GM21390 (cell line): ENCODE data around the gene ULBP1.
"Not testable (repeated sequence)": the region's sequence is repeated elsewhere in the genome, so short reads cannot be mapped to it uniquely, and the experiment has no call there.

Source experiments
- ATAC-seq: cut with Tn5 transposase; IDR thresholded peaks from one replicate; pipeline ENCODE4 v1.9.1; 2021; ENCODE audit not compliant: unreplicated experiment

ULBP1 gene

DNA sequence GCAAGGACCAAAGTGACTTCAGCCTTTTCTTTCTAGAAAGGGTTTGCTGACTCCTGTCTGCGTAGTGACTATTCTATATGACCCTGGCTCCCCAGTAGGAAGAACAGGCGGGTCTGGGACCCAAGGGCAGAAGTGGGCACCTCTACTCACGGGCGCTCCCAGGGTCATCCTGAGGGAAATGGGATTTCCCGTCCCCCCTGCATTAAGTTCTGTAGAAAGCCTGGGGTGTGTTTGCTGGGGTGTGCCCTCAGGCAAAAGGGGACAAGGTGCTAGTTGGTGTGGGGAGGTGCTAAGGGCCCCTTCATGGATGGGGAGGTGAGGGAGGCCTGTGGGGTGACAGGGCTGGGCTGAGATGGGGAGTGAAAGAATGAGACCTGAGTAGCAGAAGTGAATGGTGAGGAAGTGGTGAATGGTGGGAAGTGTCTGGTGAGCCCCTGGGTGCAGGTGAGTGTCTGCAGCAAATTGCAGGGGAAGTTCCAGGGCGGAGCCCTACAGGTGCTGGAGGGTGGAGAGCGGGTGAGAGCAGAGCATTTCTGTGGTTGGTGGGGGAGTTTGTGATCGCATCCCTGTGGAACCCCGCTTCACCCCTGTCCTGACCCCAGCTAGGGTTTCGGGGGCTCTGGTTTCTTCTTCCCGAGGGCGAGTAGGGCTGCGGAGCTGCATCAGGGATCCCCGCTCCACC, 40.5 kb downstream of the ULBP1 start:
- peak; percentile 26 for ATAC-seq

DNA sequence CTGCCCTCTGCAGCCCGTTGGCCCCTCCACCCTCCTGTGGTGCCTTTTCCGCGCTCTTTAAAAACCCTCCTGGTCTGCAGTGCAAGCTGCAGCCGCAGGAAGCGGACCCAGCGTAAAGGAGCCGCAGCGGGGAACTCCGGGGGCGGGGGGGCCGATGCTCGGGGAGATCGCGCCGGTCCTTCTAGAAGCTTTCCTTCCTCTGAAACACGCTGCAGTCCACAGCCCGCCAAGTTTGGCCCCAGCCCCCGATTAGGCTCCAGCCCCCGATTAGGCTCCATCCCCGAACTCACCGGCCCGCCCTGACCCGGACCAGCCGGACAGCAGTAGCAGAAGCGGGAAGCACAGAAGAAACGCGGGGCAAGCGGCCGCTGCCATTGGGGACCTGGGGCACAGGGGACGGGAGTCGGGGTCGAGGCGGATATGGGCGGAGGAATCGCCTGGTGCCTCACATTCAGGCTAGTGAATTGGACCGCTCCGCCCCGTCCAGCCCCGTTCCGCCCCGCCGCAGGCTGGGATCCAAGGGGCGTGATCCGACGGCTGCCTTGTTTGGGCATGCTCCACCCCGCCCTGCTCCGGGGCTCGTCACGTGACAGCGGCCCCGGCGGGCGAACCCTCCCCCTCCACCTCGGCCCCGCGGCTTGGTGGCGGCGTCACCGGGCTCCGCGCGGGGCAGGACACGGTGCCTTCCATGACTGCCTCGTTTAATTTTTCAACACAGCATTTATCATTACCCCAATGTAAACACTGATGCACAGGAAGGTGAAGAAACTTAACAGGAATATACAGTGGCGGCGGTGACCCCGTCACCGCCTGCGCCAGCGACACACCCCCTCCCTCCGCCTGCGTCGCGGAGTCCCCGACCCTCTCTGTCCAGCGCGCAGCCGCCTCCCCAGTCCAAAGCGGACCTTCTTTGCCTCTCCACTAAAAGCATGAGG, 41.3 kb downstream of the ULBP1 start:
- ATAC-seq = peak; percentile 69

DNA sequence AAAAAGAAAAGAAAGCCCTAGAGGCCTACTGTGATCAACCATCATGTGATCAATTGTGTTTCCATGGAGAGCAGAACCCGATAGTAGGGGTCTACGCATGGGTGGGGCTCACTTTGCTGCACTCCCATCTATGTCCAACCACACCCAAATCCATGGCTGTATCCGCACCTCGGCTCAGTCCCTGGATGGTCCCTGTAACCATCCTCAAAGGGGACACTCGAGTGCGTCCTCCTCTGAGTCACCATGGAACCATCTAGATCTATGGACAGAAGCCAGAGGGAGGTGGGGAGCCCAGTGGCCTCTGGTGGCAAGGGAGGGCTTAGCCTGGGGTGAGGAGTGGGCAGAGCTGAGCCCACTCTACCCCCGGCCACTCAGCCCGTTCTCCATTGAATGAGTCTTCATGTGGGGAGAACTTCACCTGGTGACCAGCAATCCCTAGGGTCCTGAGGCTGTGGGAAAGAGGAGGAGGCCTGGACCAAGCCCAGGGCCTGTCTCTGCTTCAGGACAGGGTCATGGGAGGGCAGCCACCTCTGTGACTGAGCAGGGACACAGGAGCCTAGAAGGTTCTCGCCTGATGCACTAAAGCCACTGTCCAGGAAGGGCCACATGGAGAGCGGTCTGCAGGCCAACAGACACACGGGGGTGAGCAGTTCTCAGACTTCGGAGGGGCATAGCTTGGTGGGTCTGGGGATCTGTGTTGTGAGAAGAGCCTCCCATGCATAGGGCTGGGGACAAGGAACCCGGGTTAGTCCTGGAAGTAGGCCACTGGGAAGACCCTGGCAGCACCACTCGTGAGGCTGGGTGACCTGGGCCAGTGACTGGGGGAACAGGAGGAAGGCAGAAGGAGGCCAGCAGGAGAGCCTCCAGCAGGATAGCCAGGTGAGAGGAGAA, 42.3 kb downstream of the ULBP1 start:
- no peak for ATAC-seq

DNA sequence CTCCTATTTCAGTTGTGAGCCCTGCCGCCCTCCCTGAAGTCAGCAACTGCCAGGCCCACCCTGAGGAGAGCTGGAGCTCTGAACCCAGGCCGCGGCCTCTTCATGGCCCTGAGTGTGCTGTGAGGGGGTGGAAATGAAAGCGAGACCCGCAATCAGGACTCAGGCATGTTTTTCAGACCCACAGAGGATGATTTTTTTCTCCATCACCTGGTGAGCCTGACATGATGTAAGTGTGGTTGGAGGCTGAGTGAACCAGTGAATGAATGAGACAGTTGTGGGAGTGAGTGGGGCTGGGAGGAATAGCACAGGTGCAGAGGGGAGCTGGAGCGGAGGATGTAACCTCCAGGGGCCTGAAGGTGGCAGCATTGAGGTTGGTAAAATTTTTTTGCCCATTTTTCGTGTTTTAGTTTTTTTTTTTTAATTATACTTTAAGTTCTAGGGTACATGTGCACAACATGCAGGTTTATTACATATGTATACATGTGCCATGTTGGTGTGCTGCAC, 43.3 kb downstream of the ULBP1 start:
- no peak for ATAC-seq

DNA sequence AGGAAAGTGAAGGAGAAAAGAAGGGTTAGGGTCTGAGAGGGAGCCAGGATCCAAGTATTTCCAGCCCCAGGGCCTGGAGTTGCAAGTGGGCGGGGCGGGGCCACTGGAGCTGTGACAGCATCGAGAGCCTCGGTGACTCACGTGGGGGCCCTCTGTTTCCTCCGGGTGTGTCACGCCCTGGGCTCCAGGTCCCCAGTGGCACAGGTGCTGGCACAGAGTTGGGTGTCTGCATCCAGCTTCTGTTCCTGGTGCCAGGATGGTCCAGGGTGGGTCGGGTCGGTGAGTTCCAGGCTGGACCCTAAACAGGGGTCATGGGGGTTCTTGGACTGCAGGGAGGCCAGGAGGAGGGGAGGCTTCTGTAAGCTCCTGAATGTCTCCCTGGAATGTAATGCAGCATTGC, 44.8 kb downstream of the ULBP1 start:
- ATAC-seq = no peak

DNA sequence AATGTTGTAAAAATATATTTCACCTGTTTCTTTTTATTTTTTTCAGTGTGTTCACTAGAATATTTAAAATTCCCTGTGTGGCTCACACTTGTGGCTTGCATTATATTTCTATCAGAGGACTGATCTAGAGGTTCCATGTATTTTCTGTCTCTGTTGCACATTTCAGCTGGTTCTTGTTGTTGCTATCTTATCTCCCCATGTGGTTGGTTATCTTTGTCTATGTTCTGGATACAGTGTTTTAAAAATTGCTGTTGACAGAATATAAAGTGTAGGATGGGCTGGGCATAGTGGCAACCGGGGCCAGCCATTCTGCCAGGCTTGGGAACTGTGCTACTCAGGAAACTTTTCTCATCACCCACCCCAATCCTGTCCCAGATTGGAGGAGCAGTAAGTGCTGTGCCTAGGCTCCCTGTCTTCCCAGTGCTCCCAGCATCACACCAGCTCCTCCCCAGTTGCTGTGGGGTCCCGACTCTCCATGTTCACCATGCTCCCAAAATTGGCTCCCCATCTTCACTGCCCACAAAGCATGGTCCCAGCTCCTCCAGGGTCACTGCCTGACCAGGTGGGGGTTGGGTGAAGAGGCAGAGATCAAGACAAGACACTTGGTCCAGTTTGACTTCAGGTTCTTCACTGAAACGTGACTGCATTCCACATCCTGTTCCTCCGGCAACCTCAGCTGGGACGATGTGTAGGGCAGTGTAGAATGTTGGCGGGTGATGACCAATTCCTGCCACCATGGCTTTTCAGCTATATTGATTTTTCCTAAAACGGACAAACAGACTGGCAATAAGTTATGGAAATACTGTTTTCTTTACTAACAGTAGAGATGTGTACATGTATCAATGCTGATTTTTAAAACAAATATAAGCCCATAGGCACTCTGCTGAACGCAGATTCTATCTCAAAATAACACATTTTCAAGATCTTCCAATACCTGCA, 49.4 kb downstream of the ULBP1 start:
- not testable (repeated sequence) for ATAC-seq

DNA sequence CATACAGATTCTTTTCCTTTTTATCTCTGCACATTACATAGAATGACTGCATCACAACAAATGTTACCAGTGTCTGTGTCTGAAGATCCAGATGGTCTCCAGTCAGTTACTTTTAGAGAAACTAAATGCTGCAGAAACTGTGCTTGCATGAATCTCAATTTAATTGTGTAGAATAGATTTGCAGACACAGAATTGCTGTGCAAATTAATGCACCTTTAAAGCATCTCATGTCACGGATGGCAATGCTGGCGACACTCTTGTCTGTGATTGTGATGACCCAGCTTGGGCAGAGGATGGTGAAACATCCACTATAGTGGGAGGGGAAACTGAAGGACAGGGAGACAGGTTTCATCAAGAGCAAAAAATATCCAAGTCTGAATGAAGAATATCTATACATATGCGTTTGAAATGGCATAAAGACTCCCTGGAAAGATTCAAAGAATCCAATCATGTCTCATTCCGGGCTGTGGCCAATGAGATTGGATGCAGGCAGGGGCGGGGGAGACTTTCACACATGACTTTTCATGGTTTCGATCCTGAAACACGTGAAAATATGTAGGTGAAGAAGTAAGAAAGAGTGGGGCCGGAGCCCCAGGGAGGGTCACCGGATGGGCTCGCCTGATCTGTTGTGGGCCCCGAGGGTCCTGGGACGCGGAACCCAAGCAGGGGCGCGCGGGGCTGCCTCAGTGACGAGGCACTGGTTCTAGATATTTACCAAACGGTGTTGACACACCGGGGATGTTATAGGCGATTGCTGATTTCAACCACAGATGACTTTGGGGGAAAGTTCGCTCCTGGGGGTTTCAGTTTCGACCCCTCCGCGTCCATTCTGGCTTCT, 50.3 kb downstream of the ULBP1 start:
- ATAC-seq = not testable (repeated sequence)

DNA sequence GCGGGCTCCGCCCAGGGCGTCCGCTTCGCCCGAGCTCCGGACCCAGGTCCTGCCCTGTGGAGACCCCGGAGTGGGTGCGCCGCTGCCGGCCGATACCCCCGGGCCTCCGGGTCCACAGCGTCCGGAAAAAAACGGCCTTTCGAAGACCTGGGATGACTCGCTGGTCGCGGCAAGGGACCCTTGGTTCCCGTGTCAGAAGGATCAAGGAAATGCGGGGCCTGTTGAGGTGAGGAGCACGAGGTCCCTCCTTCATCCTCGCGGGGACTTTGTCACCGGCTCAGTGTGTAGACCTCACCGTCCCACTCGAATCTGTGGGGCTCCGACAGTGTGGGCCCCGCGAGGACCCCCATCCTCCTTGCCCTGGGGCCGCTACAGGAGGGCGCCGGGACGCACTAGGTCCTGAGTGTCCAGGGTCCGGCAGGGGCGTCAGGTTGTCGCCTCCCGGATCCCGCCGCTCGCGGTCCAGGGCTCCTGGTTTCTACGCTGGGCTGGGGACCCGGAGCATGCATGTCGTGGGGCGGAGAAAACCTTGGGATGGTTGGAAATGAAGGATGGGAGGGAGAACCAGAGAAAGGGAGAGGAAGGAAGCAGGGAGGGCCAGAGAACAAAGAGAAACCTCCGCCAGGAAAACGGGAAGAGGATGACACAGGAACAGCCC, 51.0 kb downstream of the ULBP1 start:
- ATAC-seq = not testable (repeated sequence)

DNA sequence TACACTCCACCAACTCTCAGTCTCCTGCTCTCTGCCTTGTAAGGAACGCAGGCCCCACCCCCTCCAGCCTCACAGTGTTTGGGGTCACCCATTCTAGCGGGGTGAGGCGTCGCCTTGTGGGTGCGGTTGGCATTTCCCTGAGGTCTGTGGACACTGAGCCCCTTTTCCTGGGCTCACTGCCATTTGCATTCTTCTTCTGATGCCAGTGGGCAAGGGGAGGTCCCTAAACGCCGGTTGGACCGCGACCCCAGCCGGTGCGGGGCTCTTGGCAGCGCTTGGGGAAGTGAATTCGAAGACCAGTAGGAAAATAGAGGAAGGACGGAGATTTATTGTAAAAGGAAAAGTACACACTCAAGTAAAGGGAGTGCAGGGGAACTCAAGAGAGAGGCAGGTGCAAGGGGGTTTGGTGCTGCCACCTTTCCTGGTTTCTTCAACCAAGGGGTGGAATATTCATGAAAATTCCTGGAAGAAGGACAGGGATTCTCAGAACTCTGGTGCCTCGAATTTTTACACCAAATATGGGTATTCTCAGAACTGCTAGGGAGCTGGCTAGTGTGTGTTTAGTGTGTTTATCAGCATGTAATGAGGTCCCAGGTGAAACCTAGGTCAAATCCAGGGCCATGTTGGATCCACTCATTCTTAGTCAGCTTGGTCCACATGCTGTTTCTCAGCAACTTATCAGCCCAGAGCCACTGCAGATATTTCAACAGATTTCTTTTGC, 51.7 kb downstream of the ULBP1 start:
- ATAC-seq = not testable (repeated sequence)

DNA sequence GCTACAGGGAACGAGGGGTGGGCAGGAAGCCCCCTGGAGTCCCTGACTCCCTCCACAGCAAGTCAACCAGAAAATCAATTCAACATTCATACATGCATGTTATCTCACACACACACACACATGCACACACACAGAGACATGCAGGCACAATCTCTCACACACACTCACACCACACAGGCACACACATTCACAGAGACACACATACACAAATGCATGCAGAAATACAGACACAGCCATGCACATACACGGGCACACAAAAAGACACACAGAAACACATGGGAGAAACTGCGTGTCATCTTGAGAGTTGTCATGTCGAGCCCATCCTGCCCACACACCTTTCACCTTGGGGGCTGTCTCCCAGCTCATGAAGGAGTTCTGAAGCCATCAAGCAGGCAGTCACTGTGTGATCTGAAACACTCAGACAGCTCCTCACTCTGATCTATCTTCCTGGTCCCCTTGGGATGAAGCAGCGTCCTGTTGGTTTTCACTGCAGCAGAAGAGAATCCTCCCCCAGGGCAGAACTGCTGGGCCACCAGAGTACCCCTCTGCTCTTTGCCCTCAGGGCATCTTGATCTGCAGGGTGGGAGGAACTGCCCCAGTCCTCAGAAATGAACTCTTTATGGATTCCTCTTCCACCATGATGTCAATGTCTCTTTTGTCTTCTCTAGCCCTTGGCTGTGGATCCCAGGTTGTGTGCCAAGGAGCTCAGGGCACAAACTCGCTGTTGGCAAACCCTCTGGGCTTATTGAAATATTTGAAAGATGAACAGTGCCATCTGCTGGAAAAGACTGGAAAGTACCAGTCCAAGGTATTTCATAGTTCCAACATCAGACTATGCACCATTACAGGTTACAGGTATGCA, 52.8 kb downstream of the ULBP1 start:
- ATAC-seq = peak; percentile 45

DNA sequence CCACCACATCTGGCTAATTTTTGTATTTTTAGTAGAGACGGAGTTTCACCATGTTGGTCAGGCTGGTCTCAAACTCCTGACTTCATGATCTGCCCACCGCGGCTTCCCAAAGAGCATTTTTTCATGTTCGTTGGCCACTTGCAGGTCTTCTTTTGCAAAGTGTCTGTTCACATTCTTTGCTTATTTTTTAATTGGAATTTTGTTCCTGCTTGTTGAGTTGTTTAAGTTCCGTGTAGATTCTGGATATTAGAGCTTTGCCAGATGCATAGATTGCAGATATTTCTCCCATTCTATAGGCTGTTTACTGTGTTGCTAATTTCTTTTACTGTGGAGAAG, 53.4 kb downstream of the ULBP1 start:
- not testable (repeated sequence) for ATAC-seq

DNA sequence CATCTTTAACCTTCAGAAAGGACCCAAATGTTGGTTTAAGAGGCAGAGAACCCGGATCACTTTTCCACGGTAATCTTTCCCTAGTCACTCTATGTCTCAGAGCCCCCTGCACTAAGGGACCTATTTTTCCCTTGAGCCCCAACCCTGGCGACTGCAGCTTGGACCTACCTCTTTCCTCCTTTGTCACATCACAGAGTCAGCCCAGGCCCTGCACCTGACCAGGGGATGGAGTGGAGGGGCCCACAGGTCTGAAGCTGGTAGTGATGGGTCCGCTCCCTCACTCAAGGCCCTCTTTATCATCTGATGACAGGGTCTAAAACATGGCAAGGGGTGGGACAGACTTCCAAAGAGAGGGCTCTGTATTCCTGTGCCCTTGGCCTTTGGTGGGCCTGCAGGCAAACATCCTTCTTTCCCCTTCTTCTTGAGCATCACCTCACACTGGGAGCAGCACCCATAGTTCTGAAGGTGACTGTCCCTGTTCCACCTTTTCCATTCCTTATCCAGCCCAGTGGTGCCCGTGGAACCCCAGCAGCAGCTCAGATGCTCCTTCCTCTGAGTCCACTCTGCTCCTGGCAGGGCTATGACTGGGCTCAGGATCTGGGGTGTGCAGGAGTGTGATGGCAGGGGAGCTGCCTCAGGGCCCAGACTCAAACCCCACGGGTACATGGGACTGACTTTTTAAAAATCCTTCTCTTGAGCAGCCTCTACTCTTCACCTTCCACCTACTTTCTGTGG, 55.3 kb downstream of the ULBP1 start:
- no peak for ATAC-seq

DNA sequence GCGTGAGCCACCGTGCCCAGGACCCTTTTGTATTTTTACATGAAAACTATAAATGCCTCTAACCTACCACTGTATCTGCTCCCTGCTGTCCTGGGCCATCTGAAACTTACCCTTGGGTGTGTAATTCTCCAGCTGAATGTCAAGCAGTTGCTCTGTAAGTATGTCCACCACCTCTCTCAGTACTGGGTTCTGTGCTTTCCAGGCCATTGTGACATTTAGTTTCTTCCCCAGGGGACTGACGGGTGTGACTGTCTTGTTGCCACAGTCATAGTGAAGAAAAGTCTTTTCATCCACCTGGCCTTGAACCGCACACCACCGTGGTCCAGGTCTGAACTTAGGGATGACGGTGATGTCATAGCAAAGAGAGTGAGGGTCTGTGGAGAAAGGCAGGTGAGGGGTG, 58.1 kb downstream of the ULBP1 start:
- not testable (repeated sequence) for ATAC-seq
